ENCODE measurements around the gene SLC39A8. TPM values are rescaled to one million over a fixed set of nuclear protein-coding genes. Genes with fewer than 3 reads are reported as not detected.

Gene SLC39A8
- total RNA-seq, 1 donor from 2014 or later = 7.9 TPM

GRCh38 chr4:102312417-102312816, 32.9 kb downstream of the SLC39A8 start:
- TF ChIP-seq CTCF (IDR thresholded peaks at IDR 0.05; ENCODE audit: unreplicated experiment) = no peak
- Mint-ChIP-seq H3K9me3 (peaks cover 4% of the 10 kb centered on the region), H3K27ac (no peak overlapping the region), H3K4me1 (no peaks in the 10 kb centered on the region), H3K27me3 (ENCODE audit: low read depth) (no peaks in the 10 kb centered on the region), H3K4me3 (no peak overlapping the region), H3K36me3 (no peaks in the 10 kb centered on the region)
- DNase-seq (ENCODE audit: low spot score in 2 of 2, unreplicated experiment in 2 of 2) = no peak

- TF ChIP-seq CTCF (IDR thresholded peaks at IDR 0.05; ENCODE audit: unreplicated experiment) = no peak
- H3K27me3 Mint-ChIP-seq (ENCODE audit: low read depth) = no peaks in the 10 kb centered on the region
- H3K9me3 Mint-ChIP-seq = peaks cover 4% of the 10 kb centered on the region
- H3K27ac Mint-ChIP-seq = no peak overlapping the region
- no peak overlapping the region for H3K4me3 Mint-ChIP-seq
- H3K4me1 Mint-ChIP-seq = no peaks in the 10 kb centered on the region
- DNase-seq (ENCODE audit: low spot score in 2 of 2, unreplicated experiment in 2 of 2) = no peak
- no peaks in the 10 kb centered on the region for H3K36me3 Mint-ChIP-seq
These were observed 33.4 kb downstream of the SLC39A8 start for GRCh38 chr4:102311912-102312311.

DNA sequence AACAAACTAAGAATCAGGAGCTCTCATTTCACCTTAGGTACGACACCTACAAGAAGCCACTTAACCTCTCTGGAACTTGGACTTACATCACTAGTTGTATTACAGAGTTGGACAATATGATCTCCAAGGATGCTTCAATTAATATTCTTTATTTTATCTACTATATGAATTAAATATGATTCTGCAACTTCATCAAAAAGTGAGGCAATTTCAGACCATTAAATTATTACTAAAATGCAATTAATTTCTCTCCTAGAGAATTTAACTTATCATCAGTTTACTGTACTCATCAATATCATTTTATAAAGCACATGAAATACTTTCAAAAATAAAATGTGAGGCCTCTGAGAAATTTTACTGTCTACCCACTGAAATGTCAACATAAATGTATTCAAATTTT, 33.9 kb downstream of the SLC39A8 start:
- DNase-seq (ENCODE audit: low spot score in 2 of 2, unreplicated experiment in 2 of 2) = no peak
- Mint-ChIP-seq H3K9me3 (no peaks in the 10 kb centered on the region), H3K27ac (no peak overlapping the region), H3K4me3 (no peak overlapping the region), H3K4me1 (no peaks in the 10 kb centered on the region), H3K27me3 (ENCODE audit: low read depth) (no peaks in the 10 kb centered on the region), H3K36me3 (no peaks in the 10 kb centered on the region)
- no peak for TF ChIP-seq CTCF (IDR thresholded peaks at IDR 0.05; ENCODE audit: unreplicated experiment)

DNA sequence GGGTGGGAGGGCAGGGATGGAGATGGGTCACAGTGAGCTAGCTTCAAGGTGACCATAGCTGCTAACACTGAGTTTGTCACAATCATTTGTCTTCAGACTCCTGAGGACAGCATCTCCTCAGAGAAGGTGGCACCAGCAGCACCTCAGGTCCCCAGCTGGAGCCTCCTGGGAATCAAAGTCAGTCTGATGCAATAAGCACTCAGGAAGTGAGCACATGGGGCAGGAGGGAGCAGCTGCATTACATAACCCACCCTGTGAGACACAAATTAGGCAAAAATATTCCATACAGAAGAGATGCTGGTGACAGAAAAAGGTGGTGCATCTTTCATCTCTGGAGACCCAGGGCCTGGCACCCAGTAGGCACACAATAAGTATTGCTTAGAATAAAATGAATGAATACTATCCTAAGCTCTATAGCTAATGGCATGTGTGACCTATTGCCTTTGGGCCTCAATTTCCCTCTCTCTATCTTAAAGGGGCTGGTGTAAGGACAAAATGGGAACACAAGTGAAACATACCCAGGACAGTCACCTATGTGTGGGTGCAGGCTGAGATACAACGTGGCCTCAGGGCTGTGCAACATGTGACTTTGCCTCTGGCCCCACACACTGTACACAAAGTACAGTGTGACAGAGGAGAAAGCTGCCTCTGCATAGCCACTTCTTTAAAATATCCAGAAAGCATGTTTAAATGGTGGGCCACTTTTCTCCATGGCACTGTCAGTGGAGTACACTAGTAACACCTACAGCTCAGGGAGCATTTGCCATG, 37.1 kb downstream of the SLC39A8 start:
- H3K27ac Mint-ChIP-seq = no peak overlapping the region
- no peak overlapping the region for H3K4me3 Mint-ChIP-seq
- no peak for TF ChIP-seq CTCF (IDR thresholded peaks at IDR 0.05; ENCODE audit: unreplicated experiment)
- H3K9me3 Mint-ChIP-seq = no peaks in the 10 kb centered on the region
- H3K4me1 Mint-ChIP-seq = no peaks in the 10 kb centered on the region
- no peak for DNase-seq (ENCODE audit: low spot score in 2 of 2, unreplicated experiment in 2 of 2)
- no peaks in the 10 kb centered on the region for H3K27me3 Mint-ChIP-seq (ENCODE audit: low read depth)
- peaks cover 1% of the 10 kb centered on the region for H3K36me3 Mint-ChIP-seq

DNA sequence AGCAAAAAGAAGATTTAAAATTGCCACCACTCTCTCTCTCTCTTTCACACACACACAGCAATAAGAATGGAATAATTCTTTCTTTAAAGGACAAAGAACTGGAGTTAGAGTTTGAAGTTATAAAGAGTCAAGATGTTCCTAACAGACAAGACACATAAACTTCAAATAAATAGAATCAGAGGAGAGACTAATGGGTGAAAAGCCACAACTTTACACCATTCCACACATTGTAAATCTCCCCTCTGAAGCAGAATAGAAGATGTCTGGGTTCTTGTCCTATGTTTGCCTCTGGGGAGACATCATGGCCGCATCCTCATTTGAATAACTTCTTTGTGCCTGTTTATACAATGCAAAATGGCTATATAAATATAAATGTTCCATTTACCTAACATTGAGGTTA, 39.6 kb downstream of the SLC39A8 start:
- no peak overlapping the region for H3K27ac Mint-ChIP-seq
- H3K9me3 Mint-ChIP-seq = no peaks in the 10 kb centered on the region
- peaks cover 3% of the 10 kb centered on the region for H3K4me1 Mint-ChIP-seq
- H3K36me3 Mint-ChIP-seq = peaks cover 1% of the 10 kb centered on the region
- H3K4me3 Mint-ChIP-seq = no peak overlapping the region
- no peak for DNase-seq (ENCODE audit: low spot score in 2 of 2, unreplicated experiment in 2 of 2)
- H3K27me3 Mint-ChIP-seq (ENCODE audit: low read depth) = no peaks in the 10 kb centered on the region
- TF ChIP-seq CTCF (IDR thresholded peaks at IDR 0.05; ENCODE audit: unreplicated experiment) = no peak
